IPS-NIHi7 (cell line): Measurements from ENCODE around the gene TRO.
A peak's percentile ranks its signal among the peaks of the same experiment; 100 is the strongest.

ENCODE experiments used
- DNase-seq: peaks from one replicate; pipeline ENCODE4 v3.0.0; 2012; ENCODE audit warnings: mixed read lengths; ENCODE audit errors: extremely low spot score

Gene TRO

GRCh38 chrX:54920610-54921426 lies at the start of gene TRO:
TSS of gene TRO (plus strand) at chrX:54920824. CDS start at chrX:54922247, 1,423 bp downstream.
- DNase-seq = peak; percentile 66

- DNase-seq = no peak
Observed at GRCh38 chrX:54885740-54886139, 34.9 kb upstream of the TRO start.

- DNase-seq = peak; percentile 26
Observed at GRCh38 chrX:54891573-54891972, 29.1 kb upstream of the TRO start.

GRCh38 chrX:54894159-54894558 lies 26.5 kb upstream of the TRO start:
- DNase-seq = no peak

GRCh38 chrX:54909941-54910340 lies 10.7 kb upstream of the TRO start:
- no peak for DNase-seq

GRCh38 chrX:54921427-54922021 lies 900 bp downstream of the TRO start:
- DNase-seq = peak; percentile 86

- no peak for DNase-seq
Observed at GRCh38 chrX:54922547-54922946, 1.9 kb downstream of the TRO start.

GRCh38 chrX:54923376-54923775 lies 2.8 kb downstream of the TRO start:
- no peak for DNase-seq

- no peak for DNase-seq
Observed at GRCh38 chrX:54926978-54927377, 6.4 kb downstream of the TRO start.

- DNase-seq = no peak
Observed at GRCh38 chrX:54928876-54929275, 8.3 kb downstream of the TRO start.

- no peak for DNase-seq
Observed at GRCh38 chrX:54930291-54931049, 9.8 kb downstream of the TRO start.

- DNase-seq = no peak
Observed at GRCh38 chrX:54931107-54931506, 10.5 kb downstream of the TRO start.

GRCh38 chrX:54933150-54933826 lies 12.7 kb downstream of the TRO start:
- DNase-seq = no peak

- DNase-seq = no peak
Observed at GRCh38 chrX:54934058-54934457, 13.4 kb downstream of the TRO start.

- no peak for DNase-seq
Observed at GRCh38 chrX:54934890-54935289, 14.3 kb downstream of the TRO start.

- no peak for DNase-seq
Observed at GRCh38 chrX:54935306-54935705, 14.7 kb downstream of the TRO start.

GRCh38 chrX:54937416-54937815 lies 16.8 kb downstream of the TRO start:
- DNase-seq = no peak

- no peak for DNase-seq
Observed at GRCh38 chrX:54944816-54945215, 24.2 kb downstream of the TRO start.

- DNase-seq = no peak
Observed at GRCh38 chrX:54945224-54945623, 24.6 kb downstream of the TRO start.

GRCh38 chrX:54950730-54951375 lies 30.2 kb downstream of the TRO start:
- DNase-seq = no peak

GRCh38 chrX:54961750-54962149 lies 41.1 kb downstream of the TRO start:
- DNase-seq = no peak
